SK-N-SH treated with all-trans-retinoic acid at 6 μM for 48 hours (cell line): ENCODE measurements around the gene PHACTR2.

Experiments
- ATAC-seq: fragments of 200-7000 bp; cut with Tn5 transposase; 3 replicates; pipeline ENCODE4 v1.9.1; 2020; ENCODE audit warnings: mild to moderate bottlenecking, moderate library complexity
- ARNTL ChIP-seq: fragments of 450-650 bp; formaldehyde crosslinking; IDR thresholded peaks from 2 replicates; pipeline ENCODE4 v1.5.0; 2020; ENCODE audit warnings: low read depth, mild to moderate bottlenecking, moderate library complexity, borderline replicate concordance
- BACH2 ChIP-seq: fragments of 250-450 bp; sonication (Bioruptor Pico); IDR thresholded peaks from 2 replicates; pipeline ENCODE4 v1.9.0; 2021; ENCODE audit warnings: mild to moderate bottlenecking, borderline replicate concordance
- CREB5 ChIP-seq: fragments of 250-450 bp; sonication (Bioruptor Pico); IDR thresholded peaks from 2 replicates; pipeline ENCODE4 v1.5.1; 2020; ENCODE audit warnings: low read depth, mild to moderate bottlenecking, moderate library complexity
- CSDC2 ChIP-seq: fragments of 250-450 bp; sonication (Bioruptor Pico); IDR thresholded peaks from 2 replicates; pipeline ENCODE4 v1.5.0; 2020; ENCODE audit warnings: mild to moderate bottlenecking, moderate library complexity
- CSRNP3 ChIP-seq: fragments of 250-450 bp; sonication (Bioruptor Pico); IDR thresholded peaks from 2 replicates; pipeline ENCODE4 v1.5.1; 2021; ENCODE audit warnings: mild to moderate bottlenecking, moderate library complexity
- GLIS3 ChIP-seq: fragments of 250-450 bp; sonication (Bioruptor Pico); IDR thresholded peaks from 2 replicates; pipeline ENCODE4 v1.5.0; 2020; ENCODE audit warnings: mild to moderate bottlenecking, moderate library complexity
- ISL1 ChIP-seq: fragments of 250-450 bp; sonication (Bioruptor Pico); IDR thresholded peaks from 2 replicates; pipeline ENCODE4 v2.1.2; 2022; ENCODE audit warnings: mild to moderate bottlenecking, moderate library complexity
- OSR1 ChIP-seq: fragments of 250-450 bp; sonication (Bioruptor Pico); IDR thresholded peaks from 2 replicates; pipeline ENCODE4 v1.8.0; 2022; ENCODE audit warnings: moderate library complexity, mild to moderate bottlenecking, inconsistent platforms
- PATZ1 ChIP-seq: fragments of 250-450 bp; sonication (Bioruptor Pico); IDR thresholded peaks from 2 replicates; pipeline ENCODE4 v1.8.0; 2020; ENCODE audit warnings: mild to moderate bottlenecking, moderate library complexity, borderline replicate concordance
- POU6F1 ChIP-seq: fragments of 250-450 bp; sonication (Bioruptor Pico); IDR thresholded peaks from 2 replicates; pipeline ENCODE4 v1.8.0; 2021; ENCODE audit warnings: low read depth, mild to moderate bottlenecking, moderate library complexity, borderline replicate concordance
- RARB ChIP-seq: fragments of 250-450 bp; sonication (Bioruptor Pico); IDR thresholded peaks from 2 replicates; pipeline ENCODE4 v1.8.0; 2021; ENCODE audit warnings: mild to moderate bottlenecking, moderate library complexity
- SNAI2 ChIP-seq: fragments of 250-450 bp; sonication (Bioruptor Pico); IDR thresholded peaks from 2 replicates; pipeline ENCODE4 v1.5.0; 2020; ENCODE audit warnings: mild to moderate bottlenecking, moderate library complexity
- TCF4 ChIP-seq: fragments of 250-450 bp; sonication (Bioruptor Pico); IDR thresholded peaks from 2 replicates; pipeline ENCODE4 v1.8.0; 2021; ENCODE audit warnings: mild to moderate bottlenecking, moderate library complexity, borderline replicate concordance
- TOX ChIP-seq: fragments of 250-450 bp; sonication (Bioruptor Pico); IDR thresholded peaks from 2 replicates; pipeline ENCODE4 v1.8.0; 2021; ENCODE audit warnings: mild to moderate bottlenecking, moderate library complexity, borderline replicate concordance
- TSHZ2 ChIP-seq: fragments of 250-450 bp; sonication (Bioruptor Pico); IDR thresholded peaks from 2 replicates; pipeline ENCODE4 v1.5.0; 2020; ENCODE audit warnings: mild to moderate bottlenecking, moderate library complexity
- ZC3H10 ChIP-seq: fragments of 250-450 bp; sonication (Bioruptor Pico); IDR thresholded peaks from 2 replicates; pipeline ENCODE4 v1.5.1; 2021; ENCODE audit warnings: mild to moderate bottlenecking, moderate library complexity
- ZFP3 ChIP-seq: fragments of 250-450 bp; sonication (Bioruptor Pico); IDR thresholded peaks from 2 replicates; pipeline ENCODE4 v1.5.0; 2020; ENCODE audit warnings: mild to moderate bottlenecking, moderate library complexity
- ZFP30 ChIP-seq: fragments of 450-650 bp; formaldehyde crosslinking; IDR thresholded peaks from 2 replicates; pipeline ENCODE4 v1.5.0; 2022; ENCODE audit warnings: mild to moderate bottlenecking, moderate library complexity
- ZNF565 ChIP-seq: fragments of 450-650 bp; formaldehyde crosslinking; conservative IDR thresholded peaks from 2 replicates; pipeline ENCODE4 v1.5.0; 2020; ENCODE audit warnings: low read depth, mild to moderate bottlenecking, moderate library complexity
- ZNF70 ChIP-seq: fragments of 450-650 bp; formaldehyde crosslinking; IDR thresholded peaks from 2 replicates; pipeline ENCODE4 v1.5.0; 2020; ENCODE audit warnings: mild to moderate bottlenecking, moderate library complexity
- ZNF8 ChIP-seq: fragments of 450-650 bp; formaldehyde crosslinking; IDR thresholded peaks from 2 replicates; pipeline ENCODE4 v1.5.0; 2020; ENCODE audit warnings: mild to moderate bottlenecking, moderate library complexity

PHACTR2 gene

GRCh38 chr6:143782481-143782880 lies 104.7 kb downstream of the PHACTR2 start:
- TF ChIP-seq ZC3H10 (CRISPR knock-in tag) = no peak
- no peak for TF ChIP-seq POU6F1 (CRISPR knock-in tag)
- no peak for TF ChIP-seq ARNTL (CRISPR knock-in tag)
- TF ChIP-seq RARB (CRISPR knock-in tag) = no peak
- TF ChIP-seq GLIS3 (CRISPR knock-in tag) = no peak
- TF ChIP-seq SNAI2 = no peak
- no peak for TF ChIP-seq ZFP3 (CRISPR knock-in tag)
- no peak for TF ChIP-seq BACH2 (CRISPR knock-in tag)
- TF ChIP-seq CREB5 = no peak
- no peak for TF ChIP-seq TOX (CRISPR knock-in tag)
- TF ChIP-seq OSR1 (CRISPR knock-in tag) = no peak
- TF ChIP-seq CSRNP3 = no peak
- no peak for TF ChIP-seq ZNF565 (CRISPR knock-in tag)
- no peak for TF ChIP-seq PATZ1 (CRISPR knock-in tag)
- no peak for ATAC-seq

GRCh38 chr6:143783077-143783476 lies 105.3 kb downstream of the PHACTR2 start:
- no peak for TF ChIP-seq ZNF8 (CRISPR knock-in tag)
- TF ChIP-seq TOX (CRISPR knock-in tag) = no peak
- TF ChIP-seq RARB (CRISPR knock-in tag) = no peak
- no peak for TF ChIP-seq ZC3H10 (CRISPR knock-in tag)
- TF ChIP-seq ARNTL (CRISPR knock-in tag) = no peak
- no peak for TF ChIP-seq POU6F1 (CRISPR knock-in tag)
- no peak for TF ChIP-seq SNAI2
- no peak for TF ChIP-seq ZNF70 (CRISPR knock-in tag)
- TF ChIP-seq ZFP30 = no peak
- TF ChIP-seq TCF4 (CRISPR knock-in tag) = no peak
- TF ChIP-seq ISL1 = no peak
- TF ChIP-seq CSRNP3 = no peak
- TF ChIP-seq ZNF565 (CRISPR knock-in tag) = no peak
- no peak for TF ChIP-seq TSHZ2
- TF ChIP-seq CSDC2 (CRISPR knock-in tag) = no peak
- no peak for TF ChIP-seq GLIS3 (CRISPR knock-in tag)
- ATAC-seq = no peak
